ENCODE results near the gene ERN1. TPM values are rescaled to one million over a fixed set of nuclear protein-coding genes. Genes with fewer than 3 reads are reported as not detected.

The ERN1 gene
- polyA plus RNA-seq, 1 donor from 2014 or later = 9.6 TPM

GRCh38 chr17:64042700-64043485 lies 87.1 kb downstream of the ERN1 start:
- H3K27ac Mint-ChIP-seq = no peak overlapping the region
- H3K4me3 Mint-ChIP-seq = no peak overlapping the region
- H3K9me3 Mint-ChIP-seq = no peaks in the 10 kb centered on the region
- no peaks in the 10 kb centered on the region for H3K27me3 Mint-ChIP-seq
- no peaks in the 10 kb centered on the region for H3K4me1 Mint-ChIP-seq
- peaks cover 8% of the 10 kb centered on the region for H3K36me3 Mint-ChIP-seq

- Mint-ChIP-seq H3K36me3 (peaks cover 8% of the 10 kb centered on the region), H3K27me3 (no peaks in the 10 kb centered on the region), H3K27ac (no peak overlapping the region), H3K9me3 (no peaks in the 10 kb centered on the region), H3K4me3 (peak overlapping the region in 1 of 4 donors; percentile 29), H3K4me1 (no peaks in the 10 kb centered on the region)
These were observed 88.0 kb downstream of the ERN1 start for GRCh38 chr17:64041912-64042311.

- no peak overlapping the region for H3K4me3 Mint-ChIP-seq
- H3K36me3 Mint-ChIP-seq = peaks cover 4% of the 10 kb centered on the region
- no peaks in the 10 kb centered on the region for H3K4me1 Mint-ChIP-seq
- H3K27me3 Mint-ChIP-seq = no peaks in the 10 kb centered on the region
- peak overlapping the region in 1 of 3 donors; percentile 83 for H3K27ac Mint-ChIP-seq
- no peaks in the 10 kb centered on the region for H3K9me3 Mint-ChIP-seq
These were observed 89.7 kb downstream of the ERN1 start for GRCh38 chr17:64040206-64040605.

- Mint-ChIP-seq H3K27me3 (no peaks in the 10 kb centered on the region), H3K36me3 (peaks cover 6% of the 10 kb centered on the region), H3K4me1 (no peaks in the 10 kb centered on the region), H3K27ac (no peak overlapping the region), H3K4me3 (no peak overlapping the region), H3K9me3 (no peaks in the 10 kb centered on the region)
These were observed 90.9 kb downstream of the ERN1 start for GRCh38 chr17:64039106-64039400.

DNA sequence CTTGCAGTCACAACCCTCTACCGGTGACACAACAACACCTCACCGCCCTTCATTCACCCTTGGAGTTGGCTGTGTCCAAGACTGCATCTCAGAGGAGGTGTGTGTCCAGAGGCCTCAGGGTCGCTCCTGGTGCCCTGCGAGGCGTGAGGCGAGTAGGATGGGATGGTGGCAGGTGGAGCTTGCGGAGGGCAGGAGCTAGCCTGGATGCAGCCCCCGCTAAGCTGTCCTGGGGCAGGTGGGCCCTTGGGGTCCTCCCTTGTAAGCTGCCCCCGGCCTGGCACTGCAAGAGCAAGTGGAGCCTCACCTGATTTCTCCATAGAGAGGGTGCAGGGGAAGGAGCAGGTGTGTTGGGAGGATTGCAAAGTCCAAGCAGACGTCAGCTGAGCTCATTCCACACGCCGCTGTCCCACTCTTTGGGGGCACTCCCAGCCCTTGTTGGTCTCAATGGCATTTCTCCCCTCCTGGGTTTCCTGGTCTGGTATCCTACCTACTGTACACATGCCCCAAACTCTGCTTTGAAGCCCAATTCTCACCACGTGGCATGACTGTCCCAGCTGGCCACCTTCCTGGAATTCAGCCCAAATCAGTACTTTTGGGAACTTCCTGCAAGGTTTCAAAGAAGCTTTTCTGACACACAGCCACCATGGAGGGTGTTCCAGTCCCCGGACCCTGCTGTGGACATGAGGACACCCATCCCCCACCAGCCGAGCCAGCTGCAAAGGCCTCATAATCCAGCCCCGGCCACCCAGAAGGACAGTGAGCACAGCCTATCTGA lies 91.4 kb downstream of the ERN1 start:
- no peak overlapping the region for H3K4me3 Mint-ChIP-seq
- H3K27ac Mint-ChIP-seq = no peak overlapping the region
- no peaks in the 10 kb centered on the region for H3K4me1 Mint-ChIP-seq
- peaks cover 3% of the 10 kb centered on the region for H3K36me3 Mint-ChIP-seq
- H3K9me3 Mint-ChIP-seq = no peaks in the 10 kb centered on the region
- no peaks in the 10 kb centered on the region for H3K27me3 Mint-ChIP-seq

DNA sequence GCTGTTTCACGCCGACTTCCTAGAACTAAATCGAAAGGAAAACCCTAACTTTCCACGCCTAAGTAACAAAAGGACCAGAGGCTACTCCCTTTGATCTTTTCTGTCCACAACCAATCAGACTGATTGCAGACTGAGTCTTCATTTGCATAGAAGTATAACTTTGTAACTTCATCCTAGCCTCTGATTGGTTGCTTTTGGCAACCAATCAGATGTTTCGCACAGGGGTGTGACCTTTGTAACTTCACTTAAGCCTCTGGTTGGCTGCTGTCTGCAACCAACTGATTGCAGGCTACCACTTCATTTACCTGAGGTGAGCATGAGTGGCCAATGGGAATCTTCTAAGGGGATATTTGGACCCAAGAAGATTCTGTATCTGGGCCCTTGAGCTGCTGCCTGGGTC lies 92.1 kb downstream of the ERN1 start:
- H3K4me1 Mint-ChIP-seq = no peaks in the 10 kb centered on the region
- H3K27me3 Mint-ChIP-seq = no peaks in the 10 kb centered on the region
- H3K9me3 Mint-ChIP-seq = no peaks in the 10 kb centered on the region
- H3K4me3 Mint-ChIP-seq = no peak overlapping the region
- no peak overlapping the region for H3K27ac Mint-ChIP-seq
- H3K36me3 Mint-ChIP-seq = peaks cover 2% of the 10 kb centered on the region

GRCh38 chr17:64037180-64037579 lies 92.8 kb downstream of the ERN1 start:
- H3K4me3 Mint-ChIP-seq = peak overlapping the region in 1 of 4 donors; percentile 17
- H3K4me1 Mint-ChIP-seq = no peaks in the 10 kb centered on the region
- H3K27me3 Mint-ChIP-seq = no peaks in the 10 kb centered on the region
- no peak overlapping the region for H3K27ac Mint-ChIP-seq
- no peaks in the 10 kb centered on the region for H3K9me3 Mint-ChIP-seq
- H3K36me3 Mint-ChIP-seq = peaks cover 2% of the 10 kb centered on the region

GRCh38 chr17:64036198-64036922 lies 93.6 kb downstream of the ERN1 start:
- Mint-ChIP-seq H3K27me3 (no peaks in the 10 kb centered on the region), H3K36me3 (peaks cover 2% of the 10 kb centered on the region), H3K9me3 (no peaks in the 10 kb centered on the region), H3K4me1 (no peaks in the 10 kb centered on the region), H3K27ac (peak overlapping the region in 1 of 3 donors; percentile 35), H3K4me3 (no peak overlapping the region)

GRCh38 chr17:64032081-64032480 lies 97.9 kb downstream of the ERN1 start:
- no peak overlapping the region for H3K4me3 Mint-ChIP-seq
- H3K36me3 Mint-ChIP-seq = peaks cover 2% of the 10 kb centered on the region
- no peaks in the 10 kb centered on the region for H3K9me3 Mint-ChIP-seq
- H3K27ac Mint-ChIP-seq = no peak overlapping the region
- peaks cover 0 to 4% (median 2%) of the 10 kb centered on the region in 3 donors for H3K4me1 Mint-ChIP-seq
- H3K27me3 Mint-ChIP-seq = no peaks in the 10 kb centered on the region

GRCh38 chr17:64028874-64029464 lies 101.0 kb downstream of the ERN1 start:
- peaks cover 13 to 18% (median 15%) of the 10 kb centered on the region in 3 donors for H3K4me1 Mint-ChIP-seq
- H3K27ac Mint-ChIP-seq = no peak overlapping the region
- no peaks in the 10 kb centered on the region for H3K36me3 Mint-ChIP-seq
- no peaks in the 10 kb centered on the region for H3K9me3 Mint-ChIP-seq
- H3K27me3 Mint-ChIP-seq = no peaks in the 10 kb centered on the region
- H3K4me3 Mint-ChIP-seq = no peak overlapping the region

GRCh38 chr17:64025732-64026294 lies 104.1 kb downstream of the ERN1 start:
- H3K4me3 Mint-ChIP-seq = peak overlapping the region; percentile 10 to 96 (median 82)
- H3K27me3 Mint-ChIP-seq = no peaks in the 10 kb centered on the region
- no peaks in the 10 kb centered on the region for H3K9me3 Mint-ChIP-seq
- H3K4me1 Mint-ChIP-seq = peaks cover 23 to 34% (median 30%) of the 10 kb centered on the region in 3 donors
- H3K27ac Mint-ChIP-seq = peak overlapping the region; percentile 84 to 99 (median 90)
- H3K36me3 Mint-ChIP-seq = no peaks in the 10 kb centered on the region

DNA sequence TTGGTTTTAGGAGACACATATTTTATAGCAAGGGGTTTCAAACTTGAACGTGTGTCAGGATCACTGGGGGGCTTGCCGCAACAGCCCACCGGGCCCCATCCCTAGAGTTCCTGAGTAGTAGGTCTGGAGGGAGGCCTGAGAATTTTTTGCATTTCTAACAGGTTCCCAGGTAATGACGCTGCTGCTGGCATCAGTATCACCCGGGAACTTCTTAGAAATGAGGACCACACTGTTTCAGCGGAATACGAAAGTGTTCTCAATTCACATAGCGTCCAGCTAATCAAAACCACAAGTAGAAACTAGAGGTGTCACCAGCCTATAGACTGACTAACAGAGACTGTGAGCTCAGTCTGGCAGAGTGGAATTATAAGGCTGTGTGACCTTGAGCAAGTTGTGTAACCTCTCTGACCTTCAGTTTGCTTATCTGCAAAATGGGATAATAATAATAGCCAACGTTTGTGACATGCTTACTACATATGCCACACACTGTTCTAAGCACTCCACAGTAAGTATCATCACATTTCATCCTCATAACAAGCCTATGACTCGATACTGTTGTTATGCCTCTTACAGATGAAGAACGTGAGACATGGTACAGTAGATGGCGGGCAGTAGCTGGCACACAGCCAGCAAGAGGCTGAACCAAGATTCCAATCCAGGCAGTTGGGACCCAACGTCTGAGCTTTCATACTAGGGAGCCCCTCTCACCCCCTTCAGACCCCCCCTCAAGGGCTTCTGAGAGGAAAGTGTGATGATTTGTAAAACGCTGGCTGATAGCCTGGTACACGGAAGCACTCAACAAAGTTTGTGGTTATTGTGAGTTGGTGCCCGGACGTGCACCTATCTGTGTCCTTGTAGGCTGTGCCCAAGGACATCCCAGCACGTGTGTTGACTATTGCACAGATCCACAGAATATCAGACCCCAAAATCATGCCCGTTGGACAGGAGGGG lies 104.9 kb downstream of the ERN1 start:
- peaks cover 26 to 36% (median 35%) of the 10 kb centered on the region in 3 donors for H3K4me1 Mint-ChIP-seq
- peak overlapping the region; percentile 8 to 90 (median 66) for H3K4me3 Mint-ChIP-seq
- H3K36me3 Mint-ChIP-seq = no peaks in the 10 kb centered on the region
- peak overlapping the region; percentile 84 to 99 (median 90) for H3K27ac Mint-ChIP-seq
- no peaks in the 10 kb centered on the region for H3K9me3 Mint-ChIP-seq
- H3K27me3 Mint-ChIP-seq = no peaks in the 10 kb centered on the region

GRCh38 chr17:64024215-64024654 lies 105.7 kb downstream of the ERN1 start:
- no peaks in the 10 kb centered on the region for H3K36me3 Mint-ChIP-seq
- H3K9me3 Mint-ChIP-seq = no peaks in the 10 kb centered on the region
- H3K4me3 Mint-ChIP-seq = peak overlapping the region in 1 of 4 donors; percentile 58
- H3K27me3 Mint-ChIP-seq = no peaks in the 10 kb centered on the region
- H3K4me1 Mint-ChIP-seq = peaks cover 30 to 36% (median 35%) of the 10 kb centered on the region in 3 donors
- peak overlapping the region in 2 of 3 donors; percentile 65 to 99 for H3K27ac Mint-ChIP-seq

Measured in IgD-negative memory B cell (primary cell).